Fibroblast of the aortic adventitia (primary cell): ENCODE results near the gene ACTN1. TPM values are rescaled to one million over a fixed set of nuclear protein-coding genes. Genes with fewer than 3 reads are reported as not detected.
"Not testable (repeated sequence)": the region's sequence is repeated elsewhere in the genome, so short reads cannot be mapped to it uniquely, and the experiment has no call there.

Source experiments
- DNase-seq: peaks from one replicate; pipeline ENCODE4 v3.0.0-alpha.2; 2010; ENCODE audit warnings: low read depth
- H3K4me3 ChIP-seq: 2 replicates; pipeline ENCODE4 v1.5.1; 2011; ENCODE audit warnings: low read depth, mild to moderate bottlenecking, control low read depth, low read length, moderate library complexity
- total RNA-seq: library from RNA; depleted of rRNA; stranded (reverse); fragments of >200 nt; gene quantifications from 2 replicates; pipeline ENCODE4 v1.2.3, GENCODE V29; 2012; ENCODE audit warnings: low replicate concordance
- TF ChIP-seq, protein P1 (sequence below): IDR thresholded peaks from 2 replicates; pipeline ENCODE4 v1.5.1; 2011; ENCODE audit warnings: mild to moderate bottlenecking, low read length, control low read depth, inconsistent platforms; ENCODE audit not compliant: insufficient read depth

Gene ACTN1
- total RNA-seq, result 94.0 and 114 TPM in 2 replicates

DNA sequence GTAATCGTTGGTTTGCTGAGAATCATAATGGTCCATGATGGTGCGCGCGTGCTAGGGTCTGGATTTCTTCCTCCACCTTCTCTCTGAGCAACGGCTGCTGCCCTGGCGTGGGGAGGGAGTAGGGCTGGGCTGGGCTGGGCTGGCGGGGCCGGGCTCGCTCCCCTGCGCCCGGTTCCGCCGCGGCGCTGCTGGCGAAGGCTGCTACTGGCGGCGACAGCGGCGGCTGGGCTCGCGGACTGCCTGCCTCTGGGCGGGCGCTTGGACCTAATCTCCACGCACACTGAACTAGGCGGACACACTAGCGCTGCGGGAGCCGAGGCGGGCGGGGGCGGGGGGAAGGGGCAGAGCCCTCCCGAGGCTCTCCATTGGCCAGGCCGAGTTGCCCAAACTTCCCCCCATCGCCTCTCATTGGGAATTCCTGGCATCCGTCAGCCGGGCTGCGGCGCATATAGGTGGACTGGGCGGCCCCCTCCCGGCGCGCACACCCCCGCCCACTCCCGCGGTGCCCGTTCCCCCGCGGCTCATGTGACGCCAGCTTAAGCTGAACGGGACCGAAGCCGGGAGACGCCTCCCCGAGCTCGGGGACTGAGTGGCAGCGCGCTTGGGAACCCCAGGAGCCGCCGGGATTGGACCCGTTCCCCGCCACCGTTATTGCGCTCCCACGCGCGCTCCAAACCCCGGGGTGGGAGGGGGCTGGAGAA is at the start of gene ACTN1:
Gene ACTN1 (minus strand): TSS at position 282 of the 701 bp plus-strand sequence. CDS start 246 bp downstream, at position 36.
- TF ChIP-seq, protein P1, sequence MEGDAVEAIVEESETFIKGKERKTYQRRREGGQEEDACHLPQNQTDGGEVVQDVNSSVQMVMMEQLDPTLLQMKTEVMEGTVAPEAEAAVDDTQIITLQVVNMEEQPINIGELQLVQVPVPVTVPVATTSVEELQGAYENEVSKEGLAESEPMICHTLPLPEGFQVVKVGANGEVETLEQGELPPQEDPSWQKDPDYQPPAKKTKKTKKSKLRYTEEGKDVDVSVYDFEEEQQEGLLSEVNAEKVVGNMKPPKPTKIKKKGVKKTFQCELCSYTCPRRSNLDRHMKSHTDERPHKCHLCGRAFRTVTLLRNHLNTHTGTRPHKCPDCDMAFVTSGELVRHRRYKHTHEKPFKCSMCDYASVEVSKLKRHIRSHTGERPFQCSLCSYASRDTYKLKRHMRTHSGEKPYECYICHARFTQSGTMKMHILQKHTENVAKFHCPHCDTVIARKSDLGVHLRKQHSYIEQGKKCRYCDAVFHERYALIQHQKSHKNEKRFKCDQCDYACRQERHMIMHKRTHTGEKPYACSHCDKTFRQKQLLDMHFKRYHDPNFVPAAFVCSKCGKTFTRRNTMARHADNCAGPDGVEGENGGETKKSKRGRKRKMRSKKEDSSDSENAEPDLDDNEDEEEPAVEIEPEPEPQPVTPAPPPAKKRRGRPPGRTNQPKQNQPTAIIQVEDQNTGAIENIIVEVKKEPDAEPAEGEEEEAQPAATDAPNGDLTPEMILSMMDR, result no peak
- peak within 1 kb of the TSS; percentile 95 for H3K4me3 ChIP-seq

DNA sequence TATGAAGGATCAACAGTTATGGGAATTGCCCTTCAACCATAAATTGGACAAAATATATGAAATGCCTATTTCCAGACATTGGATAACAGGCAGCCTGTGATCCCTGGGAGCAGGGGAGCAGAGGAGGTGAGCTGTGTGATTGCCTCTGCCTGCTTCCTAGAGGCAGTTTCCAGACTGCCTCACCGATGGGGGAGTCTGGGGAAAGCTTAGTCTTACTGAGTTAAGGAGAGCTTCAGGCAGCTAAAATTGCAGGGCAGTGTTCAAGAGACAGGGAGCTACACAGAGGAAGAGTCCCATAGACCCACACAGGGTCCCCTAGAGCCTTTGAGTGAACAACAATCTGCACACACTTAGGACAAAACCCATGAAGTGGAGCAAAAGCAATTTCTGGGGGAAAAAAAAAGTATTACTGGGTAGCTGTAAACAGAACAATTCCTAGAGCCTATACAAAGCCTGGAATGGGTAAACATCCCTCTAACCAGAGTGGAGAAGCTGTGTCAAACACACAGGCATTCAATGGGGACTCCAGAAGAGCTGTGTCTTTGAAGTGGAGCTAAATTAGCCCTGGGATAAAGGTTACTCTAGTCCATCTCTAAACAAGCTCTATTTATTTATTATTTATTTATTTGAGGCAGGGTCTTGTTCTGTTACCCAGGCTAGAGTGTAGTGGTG is 48.3 kb upstream of the ACTN1 start:
- H3K4me3 ChIP-seq, result no peak overlapping the region
- DNase-seq, result no peak
- TF ChIP-seq, protein P1, result no peak

More for the DNA sequence above, at the start of gene ACTN1:
- DNase-seq, result peak; percentile 95

DNA sequence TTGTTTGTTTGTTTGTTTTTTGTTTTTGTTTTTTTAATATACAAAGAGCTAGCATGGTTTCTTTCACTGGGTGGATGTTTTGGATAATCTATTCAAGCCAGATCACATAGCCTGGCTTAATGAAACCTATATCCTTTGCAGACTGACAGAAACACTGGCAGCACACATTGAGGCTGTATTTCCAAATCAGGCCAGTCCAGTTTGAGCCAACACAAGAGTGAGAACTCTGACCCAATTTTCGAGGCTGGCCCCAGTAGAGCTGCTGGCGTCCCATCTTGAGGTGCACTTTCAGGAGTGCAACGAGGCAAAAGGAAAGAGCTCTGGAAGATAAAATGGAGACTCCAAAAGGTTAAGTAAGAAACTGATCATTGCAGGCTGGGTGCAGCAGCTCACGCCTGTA is 43.9 kb upstream of the ACTN1 start:
- H3K4me3 ChIP-seq, result no peak overlapping the region
- DNase-seq, result no peak
- TF ChIP-seq, protein P1, result no peak

DNA sequence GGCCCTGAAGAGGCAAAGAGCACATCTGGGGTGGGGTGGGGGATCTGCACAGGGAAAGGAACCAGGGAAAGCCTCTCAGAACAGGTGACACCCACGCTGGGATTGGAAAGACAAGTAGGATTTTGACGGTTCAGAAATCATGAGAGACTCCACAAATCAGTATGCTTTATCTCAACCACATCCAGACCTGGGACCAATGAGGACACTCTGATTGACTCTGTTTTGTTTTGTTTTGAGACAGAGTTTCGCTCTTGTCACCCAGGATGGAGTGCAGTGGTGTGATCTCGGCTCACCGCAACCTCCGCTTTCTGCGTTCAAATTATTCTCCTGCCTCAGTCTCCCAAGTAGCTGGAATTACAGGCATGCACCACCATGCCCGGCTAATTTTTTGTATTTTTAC is 43.0 kb upstream of the ACTN1 start:
- H3K4me3 ChIP-seq, DNase-seq: not testable (repeated sequence)

DNA sequence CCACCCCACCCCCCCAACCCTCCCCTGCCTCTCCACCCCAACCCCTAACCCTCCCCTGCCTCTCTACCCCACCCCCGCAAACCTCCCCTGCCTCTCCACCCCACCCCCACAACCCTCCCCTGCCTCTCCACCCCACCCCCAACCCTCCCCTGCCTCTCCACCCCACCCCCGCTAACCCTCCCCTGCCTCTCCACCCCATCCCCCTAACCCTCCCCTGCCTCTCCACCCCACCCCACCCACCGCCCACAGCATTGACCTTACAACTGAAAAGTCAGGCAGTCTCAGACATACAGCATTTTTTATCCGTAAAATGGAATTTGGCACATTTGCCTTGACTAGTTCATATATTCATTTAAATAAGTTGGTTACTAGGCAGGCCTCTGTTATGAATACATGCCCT is 38.6 kb upstream of the ACTN1 start:
- H3K4me3 ChIP-seq, result no peak overlapping the region
- no peak for DNase-seq
- TF ChIP-seq, protein P1, result no peak

DNA sequence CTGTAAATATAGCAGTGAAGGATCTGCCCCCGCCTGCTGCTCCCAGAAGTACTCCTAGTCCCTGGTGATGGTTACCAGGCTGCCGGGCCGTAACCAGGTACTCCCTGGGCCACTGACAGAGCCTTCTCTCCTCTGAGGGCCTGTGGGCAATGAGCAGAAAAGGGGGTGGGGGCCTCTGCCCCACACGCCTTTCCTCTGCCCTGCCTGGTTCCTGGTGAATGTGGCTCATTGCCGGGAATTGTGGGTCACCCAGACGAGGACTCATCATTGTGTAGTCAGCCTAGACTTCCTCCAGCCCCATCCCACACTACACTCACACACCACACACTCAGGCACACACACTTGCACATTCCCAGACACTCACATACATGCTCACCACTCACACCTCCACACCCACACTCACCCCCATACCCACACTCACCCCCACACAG is 35.7 kb upstream of the ACTN1 start:
- TF ChIP-seq, protein P1, result no peak
- H3K4me3 ChIP-seq, result no peak overlapping the region
- DNase-seq, result no peak

DNA sequence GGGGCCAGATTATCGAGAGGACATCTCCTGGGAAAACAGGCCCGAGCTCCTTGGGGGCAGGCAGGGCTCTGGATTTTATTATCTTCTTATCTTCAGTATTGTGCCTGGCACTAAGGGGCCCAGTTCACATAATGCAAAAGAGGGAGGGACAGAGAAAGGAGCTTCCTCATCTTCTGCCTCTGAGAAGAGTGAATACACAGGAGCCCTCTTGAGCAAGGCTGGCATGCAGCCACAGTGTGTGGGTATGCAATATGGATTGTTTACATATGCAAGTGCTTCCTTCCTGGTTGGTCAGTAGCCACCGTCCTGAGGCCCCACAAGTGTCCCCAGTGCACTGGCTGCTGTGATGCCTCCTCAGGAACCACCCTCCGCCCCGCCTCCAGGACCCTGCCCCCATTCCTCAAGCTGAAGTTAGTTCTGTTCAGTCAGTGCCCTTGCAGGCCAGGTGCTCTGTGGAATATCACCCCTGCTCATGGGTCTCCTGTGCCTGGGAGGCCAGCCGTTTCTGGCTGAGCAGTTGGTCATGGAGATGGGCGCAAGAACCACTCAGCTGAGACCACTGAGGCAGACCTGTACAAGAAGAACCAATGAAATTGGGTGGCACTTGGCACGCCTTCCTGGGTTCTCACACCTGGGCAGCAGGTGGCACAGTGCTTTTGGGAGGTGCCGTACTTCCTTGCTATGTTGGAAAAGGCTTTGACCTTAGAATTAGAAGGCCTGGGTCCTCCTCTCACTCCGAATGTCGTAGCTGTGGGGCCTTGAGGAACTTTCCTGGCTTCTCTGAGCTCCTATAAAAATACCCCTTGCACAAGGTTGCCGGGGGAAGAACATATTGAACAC is 35.1 kb upstream of the ACTN1 start:
- TF ChIP-seq, protein P1, result no peak
- no peak overlapping the region for H3K4me3 ChIP-seq
- DNase-seq, result peak; percentile 27
